Measurements from ENCODE around the gene CBLB.

DNA sequence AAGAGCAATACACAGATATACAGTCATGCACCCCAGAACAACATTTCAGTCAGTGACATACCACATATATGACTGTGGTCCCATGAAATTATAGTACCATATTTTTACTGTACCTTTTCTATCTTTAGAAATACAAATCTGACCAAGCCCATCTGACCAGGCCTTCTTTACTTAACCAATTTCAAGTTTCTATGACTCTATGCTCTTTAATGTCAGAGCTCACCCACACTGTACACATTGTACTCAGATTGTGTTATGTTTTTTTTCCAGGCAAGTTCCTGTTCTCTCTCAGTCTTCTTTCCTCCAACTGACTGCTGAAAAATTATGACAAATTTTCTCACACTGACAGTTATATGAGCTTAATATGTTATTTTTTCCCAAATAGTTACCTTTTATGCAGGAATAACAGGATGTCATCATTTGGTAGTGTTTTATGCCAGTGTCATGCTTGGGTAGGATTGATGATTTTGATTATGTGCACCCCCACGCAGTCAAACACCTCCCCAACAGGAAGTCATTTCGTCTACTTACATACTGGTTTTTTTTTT is 8.0 kb upstream of the CBLB start:
- TF ChIP-seq YY1 (IDR thresholded peaks at IDR 0.05) (no peak), EGR1 (IDR thresholded peaks at IDR 0.05; ENCODE audit: low read depth in 2 of 2) (no peak), GABPA (IDR thresholded peaks at IDR 0.05 in 1 of 2, conservative IDR thresholded peaks at IDR 0.05 in 1 of 2) (no peak), FOXA2 (IDR thresholded peaks at IDR 0.05) (no peak)
- TF ChIP-seq, protein P1, sequence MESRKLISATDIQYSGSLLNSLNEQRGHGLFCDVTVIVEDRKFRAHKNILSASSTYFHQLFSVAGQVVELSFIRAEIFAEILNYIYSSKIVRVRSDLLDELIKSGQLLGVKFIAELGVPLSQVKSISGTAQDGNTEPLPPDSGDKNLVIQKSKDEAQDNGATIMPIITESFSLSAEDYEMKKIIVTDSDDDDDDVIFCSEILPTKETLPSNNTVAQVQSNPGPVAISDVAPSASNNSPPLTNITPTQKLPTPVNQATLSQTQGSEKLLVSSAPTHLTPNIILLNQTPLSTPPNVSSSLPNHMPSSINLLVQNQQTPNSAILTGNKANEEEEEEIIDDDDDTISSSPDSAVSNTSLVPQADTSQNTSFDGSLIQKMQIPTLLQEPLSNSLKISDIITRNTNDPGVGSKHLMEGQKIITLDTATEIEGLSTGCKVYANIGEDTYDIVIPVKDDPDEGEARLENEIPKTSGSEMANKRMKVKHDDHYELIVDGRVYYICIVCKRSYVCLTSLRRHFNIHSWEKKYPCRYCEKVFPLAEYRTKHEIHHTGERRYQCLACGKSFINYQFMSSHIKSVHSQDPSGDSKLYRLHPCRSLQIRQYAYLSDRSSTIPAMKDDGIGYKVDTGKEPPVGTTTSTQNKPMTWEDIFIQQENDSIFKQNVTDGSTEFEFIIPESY (IDR thresholded peaks at IDR 0.05), result no peak
- TF ChIP-seq, protein P2, sequence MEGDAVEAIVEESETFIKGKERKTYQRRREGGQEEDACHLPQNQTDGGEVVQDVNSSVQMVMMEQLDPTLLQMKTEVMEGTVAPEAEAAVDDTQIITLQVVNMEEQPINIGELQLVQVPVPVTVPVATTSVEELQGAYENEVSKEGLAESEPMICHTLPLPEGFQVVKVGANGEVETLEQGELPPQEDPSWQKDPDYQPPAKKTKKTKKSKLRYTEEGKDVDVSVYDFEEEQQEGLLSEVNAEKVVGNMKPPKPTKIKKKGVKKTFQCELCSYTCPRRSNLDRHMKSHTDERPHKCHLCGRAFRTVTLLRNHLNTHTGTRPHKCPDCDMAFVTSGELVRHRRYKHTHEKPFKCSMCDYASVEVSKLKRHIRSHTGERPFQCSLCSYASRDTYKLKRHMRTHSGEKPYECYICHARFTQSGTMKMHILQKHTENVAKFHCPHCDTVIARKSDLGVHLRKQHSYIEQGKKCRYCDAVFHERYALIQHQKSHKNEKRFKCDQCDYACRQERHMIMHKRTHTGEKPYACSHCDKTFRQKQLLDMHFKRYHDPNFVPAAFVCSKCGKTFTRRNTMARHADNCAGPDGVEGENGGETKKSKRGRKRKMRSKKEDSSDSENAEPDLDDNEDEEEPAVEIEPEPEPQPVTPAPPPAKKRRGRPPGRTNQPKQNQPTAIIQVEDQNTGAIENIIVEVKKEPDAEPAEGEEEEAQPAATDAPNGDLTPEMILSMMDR (IDR thresholded peaks at IDR 0.05; ENCODE audit: low read depth, low read length, missing input control), result no peak
